ENCODE data around the gene CPSF4.
"Not testable (repeated sequence)": the region's sequence is repeated elsewhere in the genome, so short reads cannot be mapped to it uniquely, and the experiment has no call there.

CPSF4 gene

DNA sequence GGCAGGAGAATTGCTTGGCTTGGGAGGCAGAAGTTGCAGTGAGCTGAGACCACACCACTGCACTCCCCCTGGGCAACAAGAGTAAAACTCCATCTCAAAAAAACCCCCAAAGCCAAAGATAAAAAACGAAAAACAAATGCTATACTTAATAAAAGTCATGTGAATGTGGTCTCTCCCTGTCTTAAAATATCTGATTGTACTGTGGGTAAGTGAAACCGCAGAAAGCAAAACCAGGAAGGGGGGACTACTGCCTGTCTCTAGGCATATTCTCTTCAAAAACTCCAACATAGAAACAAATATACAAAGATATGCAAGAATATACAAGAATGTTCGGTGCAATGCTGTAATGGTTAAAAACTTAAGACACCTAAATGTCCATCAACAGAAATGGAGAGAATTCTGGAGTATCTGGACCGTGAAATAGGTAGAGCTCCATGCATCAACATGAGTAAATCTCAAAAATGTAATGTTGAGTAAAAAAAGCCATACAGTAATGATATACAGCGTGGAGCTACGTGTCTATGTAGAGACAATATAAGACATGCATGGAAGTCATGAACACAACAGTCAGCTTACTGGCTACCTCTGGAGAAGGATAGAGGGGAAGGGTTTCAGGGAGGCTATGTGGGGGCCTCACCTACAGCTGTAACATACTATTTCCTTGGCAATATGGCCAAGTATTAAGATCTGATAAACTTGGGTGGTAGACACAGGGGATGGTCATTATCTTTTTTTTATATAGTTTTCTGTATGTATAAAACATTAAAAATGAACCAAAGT, 59.2 kb downstream of the CPSF4 start:
- no peak for DNase-seq

DNA sequence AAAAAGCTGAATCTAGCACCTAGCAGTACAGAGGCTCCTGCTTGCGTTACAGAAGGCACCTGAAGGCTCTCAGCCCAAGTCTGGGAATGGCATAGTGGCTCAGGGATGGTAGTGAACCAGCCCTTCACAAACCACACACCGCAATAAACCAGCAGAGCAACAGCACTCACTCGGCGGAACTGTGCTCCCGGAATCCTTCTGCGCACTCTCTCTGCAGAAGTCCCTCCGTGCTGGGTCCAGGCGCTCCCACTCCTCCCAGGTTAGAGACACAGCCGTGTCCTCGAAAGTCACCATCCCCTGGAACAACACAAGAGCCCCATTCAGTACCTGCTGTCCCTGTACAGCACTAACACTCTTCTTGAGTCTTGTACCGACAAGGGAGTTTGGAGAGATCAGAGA, 59.8 kb downstream of the CPSF4 start:
- no peak for DNase-seq

DNA sequence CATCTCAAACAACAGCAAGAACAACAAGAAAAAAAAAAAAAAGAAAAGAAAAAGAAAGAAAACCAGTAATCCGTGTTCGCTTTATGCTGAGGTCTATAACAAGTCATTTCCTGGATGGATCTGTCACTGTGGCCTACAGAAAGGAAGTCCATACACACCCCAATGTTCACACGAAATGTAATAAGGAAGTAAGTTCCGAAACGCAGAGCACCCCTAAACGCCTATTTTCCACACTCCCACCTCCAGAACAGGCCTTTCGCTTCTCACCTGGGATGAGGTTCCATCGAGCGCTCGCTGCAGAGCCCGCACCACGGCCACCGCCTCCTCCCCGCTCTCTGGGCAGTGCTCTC, 60.6 kb downstream of the CPSF4 start:
- no peak for DNase-seq

DNA sequence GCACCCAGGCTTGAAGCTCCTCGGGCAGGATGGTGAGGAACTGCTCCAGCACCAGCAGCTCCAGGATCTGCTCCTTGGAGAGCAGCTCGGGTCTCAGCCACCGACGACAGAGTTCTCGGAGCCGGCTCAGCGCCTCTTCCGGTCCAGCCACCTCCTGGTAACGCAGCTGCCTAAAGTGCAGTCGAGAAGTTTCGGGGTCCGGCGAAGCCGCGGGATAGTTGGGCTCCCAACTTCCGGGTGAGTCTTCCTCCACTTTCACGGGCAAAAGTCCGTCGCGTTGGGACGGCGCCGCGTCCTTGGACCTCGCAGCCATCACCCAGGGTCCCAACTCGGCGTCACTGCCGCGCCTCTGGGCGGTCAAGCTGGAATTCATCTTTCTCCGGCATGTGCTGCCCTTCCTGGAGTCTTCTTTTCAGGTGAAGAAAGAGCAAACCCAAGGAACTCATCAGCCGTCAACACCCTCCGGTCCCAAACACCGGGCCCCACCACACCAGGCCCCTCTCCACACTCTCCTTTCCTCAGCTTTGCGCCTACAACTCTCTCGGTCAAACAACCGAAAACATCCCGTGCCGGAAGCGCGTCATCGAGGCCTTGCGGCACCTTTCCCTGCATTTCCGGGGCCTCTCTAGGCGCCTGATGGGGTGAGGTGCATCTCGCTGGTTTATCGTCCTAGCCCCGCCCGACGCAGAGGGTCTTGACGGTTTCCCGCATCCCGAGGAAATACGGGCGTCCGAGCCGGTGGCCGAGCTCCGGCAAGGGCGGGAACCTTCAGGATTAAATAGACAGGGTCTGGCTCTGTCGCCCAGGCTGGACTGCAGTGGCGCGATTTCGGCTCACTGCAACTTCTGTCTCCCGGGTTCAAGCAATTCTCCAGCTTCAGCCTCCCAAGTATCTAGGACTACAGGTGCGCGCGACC, 61.2 kb downstream of the CPSF4 start, which contains the start of gene ZNF394:
TSS of gene ZNF394 (minus strand) at position 561 of the 916 bp plus-strand sequence. CDS start at position 373, 188 bp downstream.
- peak; percentile 10 for DNase-seq

DNA sequence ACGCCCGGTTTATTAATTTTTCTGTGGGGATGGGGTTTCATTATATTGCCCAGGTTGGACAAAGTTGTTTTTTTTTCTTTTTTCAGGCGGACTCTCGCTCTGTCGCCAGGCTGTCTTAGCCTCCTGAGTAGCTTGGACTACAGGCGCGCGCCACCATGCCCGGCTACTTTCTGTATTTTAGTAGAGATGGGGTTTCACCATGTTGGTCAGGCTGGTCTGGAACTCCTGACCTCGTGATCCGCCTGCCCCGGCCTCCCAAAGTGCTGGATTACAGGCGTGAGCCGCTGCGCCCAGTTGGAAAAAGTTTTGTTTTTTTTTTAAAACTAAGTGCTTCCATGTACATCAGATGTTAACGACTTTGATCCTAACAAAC, 61.9 kb downstream of the CPSF4 start:
- no peak for DNase-seq

DNA sequence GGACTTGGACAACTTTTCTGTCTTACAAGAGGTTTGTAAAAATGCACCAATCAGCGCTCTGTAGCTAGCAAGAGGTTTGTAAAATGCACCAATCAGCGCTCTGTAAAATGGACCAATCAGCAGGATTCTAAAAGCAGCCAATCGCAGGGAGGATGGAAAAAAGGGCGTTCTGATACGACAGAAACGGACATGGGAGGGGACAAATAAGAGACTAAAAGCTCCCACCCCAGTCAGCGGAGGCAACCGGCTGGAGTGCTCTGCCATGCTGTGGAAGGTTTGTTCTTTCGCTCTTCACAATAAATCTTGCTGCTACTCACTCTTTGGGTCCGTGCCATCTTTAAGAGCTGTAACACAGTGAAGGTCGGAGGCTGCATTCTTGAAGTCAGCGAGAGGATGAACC, 62.5 kb downstream of the CPSF4 start:
- DNase-seq: not testable (repeated sequence)

DNA sequence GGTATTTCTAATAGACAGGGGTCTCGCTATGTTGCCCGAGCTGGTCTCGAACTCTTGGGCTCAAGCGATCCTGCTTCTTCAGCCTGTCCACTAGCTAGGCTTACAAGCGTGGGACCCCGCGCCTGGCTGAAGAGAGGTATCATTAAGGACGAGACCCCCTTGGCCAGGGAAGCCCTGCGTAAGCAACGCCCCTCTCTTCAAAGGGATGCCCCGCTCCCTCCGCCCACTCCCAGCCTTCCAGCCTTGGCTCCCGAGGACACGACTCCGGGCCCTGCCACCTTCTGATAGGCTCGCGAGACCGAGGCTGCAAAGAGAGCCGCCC, 65.5 kb downstream of the CPSF4 start:
- peak; percentile 66 for DNase-seq

DNA sequence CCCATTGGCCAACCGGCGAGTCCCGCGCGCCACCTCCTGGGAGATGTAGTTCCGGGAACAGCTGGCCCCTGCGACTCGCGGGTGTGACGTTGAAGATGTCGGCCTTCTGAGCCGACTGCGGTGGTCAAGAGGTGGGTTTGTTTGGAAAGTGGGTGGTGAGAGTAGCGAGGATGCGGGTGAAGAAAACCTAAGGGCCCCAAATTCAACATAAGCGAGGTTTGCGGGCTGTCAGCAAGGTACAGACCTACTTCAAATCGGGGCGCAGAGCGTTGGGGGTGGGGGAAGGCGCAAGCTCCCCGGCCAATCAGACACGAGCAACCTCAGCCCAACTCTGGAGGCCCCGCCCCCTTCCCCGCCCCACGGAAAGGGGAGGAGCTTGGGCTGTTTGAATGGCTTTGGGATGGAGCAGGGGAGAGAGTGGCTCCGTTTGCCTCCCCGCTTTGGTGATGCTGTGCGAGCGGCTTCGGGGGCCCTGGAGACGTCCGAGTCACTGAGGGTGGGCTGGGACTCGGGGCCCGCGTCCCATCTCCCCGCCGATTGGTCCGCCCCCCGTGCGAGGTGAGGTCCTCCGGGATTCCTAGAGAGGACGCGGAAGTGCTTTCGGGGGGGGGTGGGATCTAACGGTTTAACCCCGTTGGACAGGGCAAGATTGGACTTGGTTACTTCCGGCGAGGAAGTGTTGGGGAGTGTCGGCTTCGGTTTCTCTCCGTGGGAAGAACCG, 66.0 kb downstream of the CPSF4 start, which contains the start of gene ZKSCAN5:
TSS of gene ZKSCAN5 (plus strand) at position 60 of the 721 bp plus-strand sequence. CDS start 1,383 bp downstream, outside the sequence.
- peak; percentile 43 for DNase-seq

DNA sequence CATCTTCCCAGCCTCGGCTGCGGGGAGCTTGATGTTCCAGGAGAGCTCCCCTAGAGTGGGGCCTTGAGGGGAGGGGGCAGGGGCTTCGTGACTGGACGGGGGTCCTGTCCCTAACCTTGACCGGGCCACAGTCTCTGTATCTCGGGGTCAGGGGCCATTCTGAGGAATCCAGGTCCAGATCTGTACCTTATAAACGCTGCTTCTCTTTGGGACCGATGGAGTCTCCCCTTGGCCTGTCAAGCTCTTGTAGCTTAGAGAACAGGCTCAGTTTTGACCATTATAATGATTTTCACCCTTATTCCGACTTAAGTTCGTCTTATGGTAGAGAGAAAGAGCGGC, 66.5 kb downstream of the CPSF4 start:
- DNase-seq: no peak
